ENCODE data around the gene ALOX5AP.
"Not testable (repeated sequence)": the region's sequence is repeated elsewhere in the genome, so short reads cannot be mapped to it uniquely, and the experiment has no call there.

Gene ALOX5AP

DNA sequence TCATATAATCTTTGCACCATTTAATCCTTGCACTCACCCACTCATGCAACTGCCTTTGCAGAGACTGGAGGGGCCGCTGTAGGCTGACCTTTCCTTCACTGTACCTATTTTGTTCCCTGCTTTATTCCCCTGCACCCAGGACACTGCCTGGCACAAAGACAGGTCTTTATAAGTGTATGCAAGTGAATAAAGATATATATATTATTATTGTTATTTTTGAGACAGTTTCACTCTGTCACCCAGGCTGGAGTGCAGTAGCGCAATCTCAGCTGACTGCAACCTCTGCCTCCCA, 3.8 kb downstream of the ALOX5AP start:
- no peak for DNase-seq

DNA sequence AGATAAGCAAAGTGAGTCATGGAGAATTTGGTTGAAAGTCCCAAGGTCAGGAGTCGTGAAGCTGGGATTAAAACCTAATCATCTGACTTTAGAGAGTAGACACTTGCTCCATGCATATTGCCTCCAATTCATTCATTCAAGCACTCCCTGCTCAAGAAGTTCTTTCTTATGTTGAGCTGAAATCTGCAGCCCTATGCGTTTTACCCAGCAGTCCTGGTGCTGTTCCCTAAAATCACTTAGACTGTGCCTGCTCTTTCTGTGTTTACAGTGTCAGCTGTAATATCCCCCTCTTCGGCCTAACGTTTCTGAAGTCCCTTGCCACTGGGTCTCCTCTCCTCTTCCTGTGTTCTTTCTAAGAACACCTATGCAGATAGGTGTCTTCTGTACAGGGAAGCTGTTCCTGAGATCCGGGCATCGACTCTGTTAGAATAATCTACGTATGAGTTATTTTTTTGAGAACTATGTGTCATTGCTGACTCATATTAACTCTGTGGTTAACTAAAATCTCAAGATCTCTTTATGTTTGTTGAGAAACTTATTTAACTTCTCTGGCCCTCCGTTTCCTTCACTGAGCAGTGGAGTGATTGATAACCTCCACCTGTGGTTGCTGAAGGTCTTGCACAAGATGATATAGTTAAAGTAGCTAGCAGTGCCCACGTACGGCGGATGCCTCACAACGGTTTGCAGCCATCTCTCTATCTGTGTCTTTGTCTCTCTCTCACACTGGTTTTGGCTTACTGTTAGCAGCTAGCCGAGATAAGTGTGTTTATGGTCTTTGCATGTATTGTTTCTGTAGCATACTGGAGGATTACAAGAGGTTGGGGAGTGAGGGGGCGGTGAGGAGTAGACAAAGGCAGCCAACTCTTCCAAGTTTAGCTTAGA, 4.7 kb downstream of the ALOX5AP start:
- DNase-seq = peak in 4 of 6 experiments; percentile 4 to 44 (median 28)

DNA sequence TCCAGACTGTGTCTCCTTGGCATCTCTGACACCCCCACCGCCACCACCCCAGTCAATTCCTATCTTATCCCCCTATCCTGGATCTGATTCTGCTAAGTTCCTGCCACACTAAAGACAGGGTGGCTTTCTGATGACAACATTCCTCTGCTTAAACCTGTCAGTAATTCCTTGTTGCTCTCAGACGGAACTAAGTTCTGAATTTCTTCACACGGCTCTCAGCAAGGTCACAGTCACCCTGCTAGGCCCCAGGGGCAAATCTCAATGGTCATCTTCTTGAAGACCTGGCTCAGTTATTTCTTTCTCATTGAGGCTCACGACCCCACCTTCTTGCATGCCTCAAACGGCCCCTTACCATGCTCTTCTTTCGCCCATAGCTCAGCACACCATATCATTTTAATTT, 7.6 kb downstream of the ALOX5AP start:
- no peak for DNase-seq

DNA sequence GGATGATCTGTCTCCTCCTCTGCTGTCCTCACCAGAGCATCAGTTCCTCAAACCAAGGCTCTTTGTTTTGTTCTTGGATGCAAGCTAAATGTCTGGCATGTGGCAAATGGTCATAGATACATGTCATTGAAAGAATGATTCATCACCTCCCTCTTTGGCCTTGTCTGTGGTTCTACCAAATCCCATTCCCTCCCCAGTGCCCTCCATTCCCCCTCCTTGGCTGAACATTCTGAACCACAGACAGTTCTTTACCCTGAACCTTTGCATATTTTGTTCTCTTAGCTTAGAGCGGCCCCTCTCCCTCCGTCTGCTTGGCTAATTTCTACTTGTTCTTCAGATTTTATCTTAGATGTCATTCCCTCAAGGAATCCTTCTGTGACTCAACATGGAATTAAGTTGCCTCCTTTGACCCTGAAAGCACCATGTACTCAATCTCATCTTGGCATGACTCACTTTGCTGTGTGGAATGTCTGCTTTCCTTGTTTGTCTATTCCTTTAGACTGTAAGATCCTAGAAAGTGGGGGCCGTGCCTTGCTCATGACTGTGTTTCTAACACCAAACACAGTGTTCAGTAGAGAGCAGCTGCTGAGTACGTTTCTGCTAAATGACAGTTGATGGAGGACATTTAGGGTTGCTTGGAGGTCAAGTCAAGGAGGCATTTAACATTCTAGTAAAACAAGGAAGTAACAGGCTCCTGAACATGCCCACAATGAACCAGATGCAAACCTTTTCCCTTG, 8.1 kb downstream of the ALOX5AP start:
- DNase-seq = no peak

DNA sequence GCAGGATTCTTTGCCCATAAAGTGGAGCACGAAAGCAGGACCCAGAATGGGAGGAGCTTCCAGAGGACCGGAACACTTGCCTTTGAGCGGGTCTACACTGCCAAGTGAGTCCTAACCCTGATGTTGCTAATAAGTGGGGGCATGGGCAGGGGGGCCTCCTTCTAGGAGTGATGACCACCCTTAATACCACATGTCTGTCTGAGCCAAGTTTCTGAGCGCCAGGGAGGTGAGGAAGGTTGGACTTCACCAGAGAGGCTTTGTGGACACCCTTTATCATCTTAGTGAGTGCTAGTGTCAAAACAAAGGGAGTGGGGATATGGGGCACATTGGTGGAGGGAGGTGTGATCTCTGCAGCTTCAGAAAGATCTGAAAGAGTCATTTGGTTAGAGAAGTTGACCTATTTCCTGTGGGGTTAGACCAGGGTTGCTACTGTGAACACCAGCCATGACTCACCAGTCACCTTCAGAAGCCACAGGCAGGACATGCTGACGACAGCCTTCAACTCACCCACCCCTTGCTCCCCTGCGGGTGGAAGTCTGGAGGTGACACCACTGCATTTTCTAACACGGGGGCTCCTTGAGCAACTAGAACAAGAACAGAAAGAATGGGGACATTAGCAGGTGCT, 8.8 kb downstream of the ALOX5AP start:
- DNase-seq = peak in 4 of 6 experiments; percentile 9 to 51 (median 41)

DNA sequence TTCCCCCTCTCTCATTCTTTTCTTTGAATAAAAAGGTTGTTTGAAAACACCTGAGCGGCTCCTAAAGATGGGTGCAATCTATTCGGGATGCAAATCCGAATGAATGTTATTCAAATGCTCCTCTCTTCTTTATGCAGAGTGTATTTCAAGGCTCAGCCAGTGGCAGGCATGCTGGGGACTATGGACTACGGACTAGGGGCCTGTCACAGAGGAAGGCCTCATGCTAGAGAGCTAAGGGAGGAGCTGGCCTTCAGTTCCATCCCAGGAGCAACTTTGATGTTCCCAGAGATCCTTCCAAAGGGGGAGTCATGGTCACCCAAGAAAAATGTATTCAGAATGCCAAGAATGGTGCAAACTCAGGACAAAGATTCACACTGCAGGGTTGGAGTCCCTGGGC, 9.3 kb downstream of the ALOX5AP start:
- no peak for DNase-seq

DNA sequence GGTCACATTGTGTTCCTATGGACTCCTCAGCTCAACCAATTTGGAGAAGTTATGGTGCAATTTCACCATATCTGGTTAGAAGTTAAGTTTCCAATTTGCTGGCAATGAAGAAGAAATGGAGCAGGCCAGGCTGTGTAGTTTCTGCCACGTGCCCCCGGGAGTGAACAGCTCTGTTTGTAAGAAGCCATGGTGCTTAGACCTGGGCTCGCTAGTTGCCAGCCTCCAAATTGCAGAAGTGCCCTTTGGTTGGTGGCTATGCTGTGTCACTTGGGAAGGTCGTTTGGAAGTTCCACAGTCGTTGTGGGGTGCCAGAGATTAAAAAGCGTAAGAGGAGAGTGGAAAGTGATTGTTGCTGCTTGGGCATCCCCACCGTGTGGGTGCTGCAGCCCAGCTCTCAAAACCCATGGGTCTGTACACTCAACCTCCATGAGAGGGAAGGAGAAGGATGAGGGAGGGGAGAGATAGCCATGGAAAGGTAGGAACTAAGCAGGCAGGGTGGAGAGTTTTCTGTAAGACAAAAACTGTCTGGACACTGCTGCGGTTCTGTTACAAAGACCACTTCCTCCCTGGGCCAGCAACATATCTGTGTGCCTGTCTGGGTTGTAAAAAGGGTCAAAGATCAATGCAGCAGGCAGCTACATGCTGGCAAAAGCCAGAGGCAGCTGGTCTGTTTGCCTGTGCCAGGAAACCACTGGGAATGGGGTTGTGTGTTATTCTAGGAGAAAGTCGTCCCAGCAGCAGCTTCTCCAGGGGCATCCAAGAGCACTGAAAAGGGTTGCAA, 10.8 kb downstream of the ALOX5AP start:
- no peak for DNase-seq

DNA sequence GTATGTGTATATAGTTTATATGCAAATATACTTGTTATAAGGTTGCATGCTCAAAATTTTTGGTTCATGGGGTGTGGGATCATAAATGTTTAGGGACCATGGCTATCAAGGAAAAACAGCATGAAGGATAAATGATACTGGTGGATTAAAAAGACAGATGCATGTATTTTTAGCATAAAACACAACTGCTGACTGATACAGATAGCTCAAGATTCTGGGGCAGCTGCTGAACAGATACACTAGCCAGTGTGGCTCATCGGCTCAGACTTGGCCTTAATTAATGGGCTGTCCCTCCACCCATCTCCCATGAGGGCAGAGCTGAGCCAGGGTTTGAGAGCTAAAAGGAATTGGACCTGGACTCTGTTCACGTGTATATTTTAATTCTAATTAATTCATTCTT, 11.4 kb downstream of the ALOX5AP start:
- no peak for DNase-seq

DNA sequence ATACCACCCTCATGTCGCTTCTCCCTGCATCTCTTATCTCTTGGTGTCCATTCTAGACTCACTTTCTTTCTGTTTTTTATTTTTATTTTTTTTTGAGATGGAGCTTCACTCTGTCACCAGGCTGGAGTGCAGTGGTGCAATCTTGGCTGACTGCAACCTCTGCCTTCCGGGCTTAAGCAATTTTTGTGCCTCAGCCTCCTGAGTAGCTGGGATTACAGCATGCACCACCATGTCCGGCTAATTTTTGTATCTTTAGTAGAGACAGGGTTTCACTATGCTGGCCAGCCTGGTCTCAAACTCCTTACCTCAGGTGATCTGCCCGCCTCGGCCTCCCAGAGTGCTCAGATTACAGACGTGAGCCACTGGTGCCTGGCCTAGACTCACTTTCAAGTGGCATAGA, 12.5 kb downstream of the ALOX5AP start:
- not testable (repeated sequence) for DNase-seq

DNA sequence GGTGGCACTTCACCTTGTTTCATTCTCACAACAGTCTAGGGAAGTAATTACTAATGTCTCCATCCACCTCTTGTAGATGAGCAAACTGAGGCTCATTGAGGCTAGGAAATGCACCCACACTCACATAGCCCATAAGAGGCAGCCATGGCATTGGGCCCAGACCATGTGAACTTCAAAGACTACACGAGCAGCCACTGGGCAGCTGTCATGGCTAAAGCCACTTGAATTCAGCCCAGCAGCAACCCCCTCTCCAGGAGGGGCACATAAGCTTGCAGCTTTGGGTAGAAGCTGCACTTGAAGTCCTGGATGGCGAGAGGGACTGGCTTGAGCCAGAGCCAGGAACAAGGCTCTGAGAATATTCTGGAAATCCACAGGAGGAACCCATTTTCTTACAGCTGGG, 13.4 kb downstream of the ALOX5AP start:
- no peak for DNase-seq

DNA sequence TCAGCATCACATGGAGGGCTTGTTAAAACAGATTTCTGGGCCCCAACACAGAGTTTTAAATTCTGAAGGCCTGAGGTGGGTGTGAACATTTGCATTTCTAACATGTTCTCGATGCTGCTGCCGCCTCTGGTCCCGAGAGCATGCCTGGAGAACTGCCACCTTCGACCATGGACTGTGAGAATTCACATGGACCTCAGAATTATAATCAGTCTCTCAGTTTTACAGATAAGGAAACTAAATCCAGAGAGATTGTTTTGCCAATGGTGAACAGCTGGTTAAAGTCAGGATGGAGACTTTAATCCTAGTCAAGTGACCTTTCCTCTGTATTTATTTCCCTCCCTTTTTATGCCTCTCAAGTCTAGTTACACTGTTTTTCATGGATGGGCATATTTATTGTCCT, 14.7 kb downstream of the ALOX5AP start:
- DNase-seq = no peak

DNA sequence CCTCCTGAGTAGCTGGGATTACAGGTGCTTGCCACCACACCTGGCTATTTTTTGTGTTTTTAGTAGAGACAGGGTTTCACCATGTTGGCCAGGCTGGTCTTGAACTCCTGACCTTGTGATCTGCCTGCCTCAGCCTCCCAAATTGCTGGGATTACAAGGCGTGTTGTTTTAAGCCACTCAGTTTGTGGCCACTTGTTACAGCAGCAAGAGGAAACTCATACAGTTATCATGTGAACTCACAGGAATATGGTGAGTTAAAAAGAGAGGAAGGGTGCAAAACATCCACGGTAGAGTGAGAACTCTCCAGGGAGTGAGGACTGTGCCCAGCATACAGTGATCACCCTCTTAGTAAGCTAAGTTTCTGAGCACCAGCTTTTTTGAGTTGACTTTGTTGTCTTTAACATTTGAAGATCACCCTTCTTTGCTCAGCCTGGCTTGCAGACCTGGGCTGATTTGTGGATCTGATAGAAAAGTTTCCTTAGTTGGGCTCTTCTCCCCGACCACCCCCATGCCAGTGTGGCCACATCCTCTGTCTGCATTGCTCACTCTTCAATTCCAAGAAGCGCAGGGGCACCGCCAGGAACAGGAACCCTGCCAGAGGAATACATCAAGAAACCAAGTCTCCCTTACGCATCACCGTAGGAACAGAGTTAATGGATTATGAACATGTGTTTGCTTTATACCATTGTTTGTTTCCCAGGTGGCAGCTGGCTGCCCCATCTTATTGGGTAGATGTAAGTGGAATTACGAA, 16.0 kb downstream of the ALOX5AP start:
- DNase-seq = no peak

DNA sequence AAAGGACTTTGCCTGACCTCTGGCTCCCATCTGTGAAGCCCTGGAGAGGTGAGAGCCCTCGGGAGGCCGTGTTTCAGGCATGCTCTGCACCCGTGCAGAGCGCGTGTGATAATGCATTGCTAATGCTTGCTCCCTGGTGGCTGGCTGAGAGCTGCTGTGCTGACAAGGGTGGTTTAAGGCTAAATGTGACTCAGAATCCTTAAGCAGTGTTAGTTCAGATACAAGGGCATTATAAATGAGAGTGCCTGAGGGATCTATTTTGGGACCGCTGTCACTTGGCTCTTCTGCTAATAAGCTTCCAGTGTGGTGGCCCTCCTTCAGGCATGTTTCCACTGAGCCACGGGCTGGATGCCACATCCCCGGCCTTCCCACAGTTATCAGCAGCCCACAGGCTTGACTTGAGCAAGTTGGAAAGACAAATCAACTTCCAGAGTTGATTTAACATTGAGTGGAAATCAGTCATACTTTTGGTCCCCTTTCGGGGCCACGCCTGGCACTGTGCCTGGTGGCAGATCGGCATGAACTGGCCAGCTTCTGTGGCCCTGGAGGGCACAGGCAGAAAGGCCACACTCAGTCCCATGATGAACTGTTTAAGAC, 17.0 kb downstream of the ALOX5AP start:
- DNase-seq = no peak

DNA sequence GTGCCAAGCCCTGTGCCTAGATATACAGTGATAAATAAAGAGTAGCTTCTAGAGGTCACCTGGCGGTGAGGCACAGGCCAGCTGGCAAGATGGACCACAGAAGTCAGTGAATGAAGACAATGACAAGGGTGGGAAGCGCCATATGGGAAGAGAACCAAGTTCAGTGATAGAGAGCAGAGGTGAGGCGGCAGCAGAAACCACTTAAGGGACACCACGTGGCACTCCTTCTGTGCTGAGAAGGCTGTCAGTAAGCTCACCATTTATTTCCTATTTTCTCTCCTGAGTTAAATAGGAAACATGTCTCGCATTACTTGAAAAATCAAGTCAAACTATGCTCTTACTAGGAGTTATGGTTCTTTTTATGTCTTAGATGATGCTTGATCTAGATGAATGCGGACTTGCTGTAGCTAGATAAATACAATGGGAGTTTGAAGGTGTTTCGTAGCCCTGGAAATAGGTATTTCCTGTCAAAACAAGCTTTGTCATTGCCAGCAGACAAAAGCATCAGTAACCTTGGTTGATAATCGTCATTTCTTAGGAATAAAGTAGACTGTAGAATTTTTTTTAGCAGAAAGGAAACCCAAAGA, 17.8 kb downstream of the ALOX5AP start:
- DNase-seq = peak in 2 of 6 experiments; percentile 9 to 17

DNA sequence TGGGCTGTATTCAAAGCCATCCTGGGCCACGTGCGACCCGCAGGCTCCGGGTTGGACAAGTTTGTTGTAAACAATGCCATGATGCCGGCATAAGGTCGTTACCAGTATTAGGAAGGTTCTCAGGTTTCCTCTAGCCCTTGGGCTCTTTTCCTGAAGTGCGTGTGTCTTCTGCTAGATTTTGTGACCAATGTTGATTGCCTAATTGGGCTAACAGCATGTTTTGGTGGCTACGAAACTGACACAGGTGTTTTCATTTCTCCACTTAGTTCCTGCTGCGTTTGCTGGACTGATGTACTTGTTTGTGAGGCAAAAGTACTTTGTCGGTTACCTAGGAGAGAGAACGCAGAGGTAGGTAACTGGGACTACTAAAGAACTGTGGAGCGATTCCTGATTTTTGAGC, 20.3 kb downstream of the ALOX5AP start:
- DNase-seq = no peak

DNA sequence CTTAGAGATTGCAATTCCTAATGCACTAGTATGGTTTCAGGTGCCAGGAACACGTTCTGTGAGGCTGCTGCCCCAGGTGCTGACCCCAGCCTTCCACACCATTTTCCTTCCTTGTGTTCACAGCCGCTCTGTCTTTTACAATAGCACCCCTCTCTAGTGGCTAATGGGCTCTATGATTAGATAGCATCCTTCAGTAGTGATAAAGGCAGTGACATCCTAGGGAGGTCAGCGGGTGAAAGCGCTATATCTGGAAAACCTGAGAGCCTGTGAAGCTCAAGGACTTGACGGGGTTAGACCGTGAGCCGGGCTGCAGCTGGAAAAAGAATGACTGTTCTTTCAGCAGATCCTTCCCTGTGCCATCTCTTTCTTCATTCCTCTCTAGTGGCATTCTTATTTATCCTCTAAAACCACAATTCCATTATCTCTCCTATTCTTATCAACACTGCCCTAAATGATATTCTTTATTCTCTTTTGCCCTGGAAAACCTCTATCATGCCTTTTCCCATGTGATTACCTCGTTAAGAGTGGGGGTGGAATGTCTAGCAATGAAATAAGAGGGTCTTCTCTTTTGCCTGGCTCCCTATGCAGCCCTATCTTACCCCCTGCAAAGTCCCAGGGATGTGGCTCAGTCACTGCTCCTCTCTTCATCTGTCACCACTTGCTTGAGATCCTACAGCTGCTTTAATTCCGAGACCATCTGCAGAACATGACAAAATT, 21.8 kb downstream of the ALOX5AP start:
- no peak for DNase-seq

DNA sequence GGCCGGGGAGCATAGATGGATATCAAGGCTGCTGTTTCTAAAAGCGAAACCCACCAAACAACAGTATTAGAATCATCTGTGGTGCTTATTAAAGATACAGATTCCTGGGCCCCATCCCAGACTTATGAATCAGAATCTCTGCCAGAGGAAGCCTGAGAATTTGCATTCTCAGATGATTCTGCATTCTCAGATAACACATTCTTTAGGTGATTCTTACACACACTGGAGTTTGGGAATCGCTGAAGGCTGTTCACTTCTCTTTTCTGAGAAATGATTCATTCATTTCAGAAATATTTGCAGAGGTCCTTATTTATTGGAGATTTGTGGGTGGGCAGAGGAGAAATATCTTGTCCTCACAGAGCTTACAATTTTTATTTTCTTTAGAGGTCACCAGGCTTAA, 24.4 kb downstream of the ALOX5AP start:
- no peak for DNase-seq

DNA sequence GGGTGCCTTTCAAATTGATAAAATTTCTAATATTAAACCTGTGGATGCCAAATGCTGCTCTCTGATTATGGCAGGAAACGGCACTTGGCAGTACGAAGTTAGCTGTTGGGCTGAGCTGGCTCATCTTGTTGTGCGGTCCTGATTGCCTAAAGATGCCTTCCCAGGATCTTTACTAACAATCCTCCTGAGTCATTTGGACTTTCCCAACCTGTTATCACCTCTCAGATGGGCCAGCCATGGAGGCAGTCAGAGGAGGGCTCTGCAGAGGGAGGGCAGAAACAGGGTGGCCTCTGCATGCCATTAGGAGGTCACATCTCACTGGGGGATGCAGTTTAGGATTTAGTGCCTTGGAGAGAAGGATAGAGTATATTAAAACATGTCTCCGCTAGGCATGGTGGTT, 27.3 kb downstream of the ALOX5AP start:
- DNase-seq = no peak

DNA sequence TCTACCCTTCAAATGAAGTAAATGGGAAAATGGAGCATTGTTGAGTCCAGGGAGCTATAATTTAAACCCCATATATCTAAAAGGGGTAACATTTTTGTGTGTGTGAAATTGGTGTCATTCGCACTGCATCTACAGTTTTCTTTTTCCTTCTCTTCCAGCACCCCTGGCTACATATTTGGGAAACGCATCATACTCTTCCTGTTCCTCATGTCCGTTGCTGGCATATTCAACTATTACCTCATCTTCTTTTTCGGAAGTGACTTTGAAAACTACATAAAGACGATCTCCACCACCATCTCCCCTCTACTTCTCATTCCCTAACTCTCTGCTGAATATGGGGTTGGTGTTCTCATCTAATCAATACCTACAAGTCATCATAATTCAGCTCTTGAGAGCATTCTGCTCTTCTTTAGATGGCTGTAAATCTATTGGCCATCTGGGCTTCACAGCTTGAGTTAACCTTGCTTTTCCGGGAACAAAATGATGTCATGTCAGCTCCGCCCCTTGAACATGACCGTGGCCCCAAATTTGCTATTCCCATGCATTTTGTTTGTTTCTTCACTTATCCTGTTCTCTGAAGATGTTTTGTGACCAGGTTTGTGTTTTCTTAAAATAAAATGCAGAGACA, 28.6 kb downstream of the ALOX5AP start:
- no peak for DNase-seq

DNA sequence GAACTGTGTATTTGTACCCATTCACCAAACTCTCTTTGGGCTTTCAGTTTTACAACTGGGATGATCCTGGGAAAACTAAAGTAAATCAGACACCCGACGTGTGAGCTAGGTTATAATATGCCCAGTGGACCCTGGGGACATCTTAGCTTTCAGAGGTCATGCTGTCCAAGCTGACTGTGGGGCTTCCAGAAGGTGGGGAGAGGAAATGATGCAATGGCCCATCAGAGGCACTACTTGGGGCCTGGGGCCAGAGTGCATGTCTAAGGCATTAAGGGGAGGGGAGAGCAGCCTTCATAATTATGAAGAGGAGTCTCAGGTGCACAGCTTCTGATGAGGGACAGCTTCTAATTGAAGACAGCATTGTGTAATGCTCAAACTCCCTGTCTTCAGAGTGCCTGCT, 30.9 kb downstream of the ALOX5AP start:
- no peak for DNase-seq

Measured in stimulated activated naive CD4-positive, alpha-beta T cell (primary cell).